ENCODE results near the gene CDK11B. TPM values are rescaled to one million over a fixed set of nuclear protein-coding genes. Genes with fewer than 3 reads are reported as not detected.
A peak's percentile ranks its signal among the peaks of the same experiment; 100 is the strongest.

CDK11B gene
- total and polyA plus RNA-seq, 2 of the 8 experiments (the other 6 are each of a cell fraction or from before 2014, with no cell fraction given) = 11.1 to 31.9 TPM

GRCh38 chr1:1665815-1666251, 7.0 kb upstream of the CDK11B start:
- ChIA-PET POLR2A (ENCODE audit: partially characterized antibody) (interaction anchor here (0.9 to 1.6 kb wide), 5 partner anchors 10 to 18 kb away, joined by 3 to 5 read pairs (median 4); no protein-coding TSS in a partner anchor), CTCF (ENCODE audit: partially characterized antibody) (interaction anchor here (0.6 to 2.2 kb wide), 13 partner anchors 12 to 402 kb away, joined by 3 to 10 read pairs (median 3); no protein-coding TSS in a partner anchor)
- FAIRE-seq = no peak
- Histone ChIP-seq H4K20me1 (replicated peaks in 1 of 2; ENCODE audit: control insufficient read depth in 1 of 2, insufficient read depth in 2 of 2, low read length in 2 of 2) (peaks cover 0 to 5% of the 10 kb centered on the region in 2 experiments), H3K9me3 (ENCODE audit: insufficient read depth in 2 of 2, low read depth in 1 of 2, low read length in 1 of 2) (no peaks in the 10 kb centered on the region), H3K4me2 (ENCODE audit: insufficient read depth in 1 of 2, low read depth in 2 of 2, low read length in 2 of 2) (no peak overlapping the region), H4K5ac (ENCODE audit: insufficient read length, low read depth, low read length) (no peak overlapping the region), H3K23ac (ENCODE audit: insufficient read length) (no peak overlapping the region), H2BK12ac (ENCODE audit: low read depth, low read length) (no peak overlapping the region), H3K23me2 (ENCODE audit: low read depth, low read length) (no peaks in the 10 kb centered on the region), H2AK5ac (ENCODE audit: low read depth, low read length) (no peak overlapping the region), H3K79me2 (ENCODE audit: control insufficient read depth in 1 of 2, insufficient read depth in 2 of 2, low read length in 2 of 2) (no peaks in the 10 kb centered on the region), H3K27ac (ENCODE audit: low read depth, low read length) (no peak overlapping the region), H3K36me3 (ENCODE audit: control insufficient read depth in 2 of 4, insufficient read depth in 4 of 4, low read length in 3 of 4) (peaks cover 0 to 24% (median 13%) of the 10 kb centered on the region in 4 experiments; a peak in 5 of 8 replicates), H3K4me1 (replicated peaks in 1 of 4; ENCODE audit: control insufficient read depth in 3 of 4, insufficient read depth in 4 of 4, low read length in 3 of 4) (no peaks in the 10 kb centered on the region), H2BK120ac (replicated peaks; ENCODE audit: low read depth, low read length) (no peak overlapping the region), H3K56ac (replicated peaks; ENCODE audit: insufficient read length, low read depth, low read length) (no peak overlapping the region), H3K9ac (replicated peaks in 1 of 4; ENCODE audit: extremely low read depth in 1 of 4, low read depth in 3 of 4, low read length in 3 of 4) (no peak overlapping the region; a peak in 1 of 7 replicates), H2BK20ac (ENCODE audit: low read length) (no peak overlapping the region), H3K18ac (ENCODE audit: extremely low read depth, low read length) (no peak overlapping the region), H3K4ac (replicated peaks; ENCODE audit: insufficient read length, low read depth, low read length) (no peak overlapping the region), H3K4me3 (ENCODE audit: extremely low read depth in 1 of 4, insufficient read depth in 2 of 4, low read depth in 3 of 4, low read length in 4 of 4) (no peak overlapping the region), H3K79me1 (ENCODE audit: low read depth, low read length) (no peaks in the 10 kb centered on the region), H2AFZ (ENCODE audit: low read length) (no peak overlapping the region), H3K27me3 (replicated peaks in 1 of 4; ENCODE audit: control insufficient read depth in 3 of 4, extremely low read depth in 1 of 4, insufficient read depth in 3 of 4, low read length in 3 of 4) (no peaks in the 10 kb centered on the region), H2BK5ac (ENCODE audit: low read depth, low read length) (no peak overlapping the region), H4K8ac (ENCODE audit: extremely low read depth, insufficient read depth, low read length) (no peak overlapping the region), H3K14ac (ENCODE audit: insufficient read length) (no peak overlapping the region), H2BK15ac (ENCODE audit: low read length) (no peak overlapping the region), H4K91ac (replicated peaks; ENCODE audit: insufficient read length, low read length) (no peak overlapping the region)
- DNase-seq (ENCODE audit: low read depth in 1 of 2, low spot score in 2 of 2) = peak in 1 of 2 experiments; percentile 88
- TF ChIP-seq CREB1 (IDR thresholded peaks at IDR 0.05) = peak; percentile 48
- TF ChIP-seq ZNF274 (IDR thresholded peaks at IDR 0.05; ENCODE audit: borderline replicate concordance, extremely low read depth, low read length) = no peak
- peak; percentile 46 to 55 for TF ChIP-seq RAD21 (IDR thresholded peaks at IDR 0.05 in 1 of 2, conservative IDR thresholded peaks at IDR 0.05 in 1 of 2; ENCODE audit: low read depth in 2 of 2, low read length in 2 of 2)
- TF ChIP-seq CTCF (IDR thresholded peaks at IDR 0.05; ENCODE audit: control extremely low read depth in 1 of 3, insufficient read depth in 1 of 3, low read depth in 1 of 3, low read length in 3 of 3) = peak; percentile 62 to 85 (median 75)
- TF ChIP-seq GABPA (IDR thresholded peaks at IDR 0.05; ENCODE audit: borderline replicate concordance, insufficient read depth, low read length) = peak; percentile 15; the same call in 1 of the 2 replicates
- 90% methylated on average over 23 of the region's 25 CpGs; no CpG with 5 or more reads in 1 of the 2 experiments for WGBS, 2 experiments (ENCODE audit: extremely low coverage in 1 of 2, insufficient coverage in 1 of 2, insufficient read length in 1 of 2, insufficient replicate concordance in 2 of 2, low coverage in 1 of 2, low lambda C conversion rate in 2 of 2, missing lambda C conversion rate in 1 of 2)
